Ishikawa (cell line): ENCODE measurements around the gene CUEDC1.

Source experiments
- CEBPB ChIP-seq: IDR thresholded peaks from 2 replicates; pipeline ENCODE4 v1.6.1; 2012
- CREB1 ChIP-seq: IDR thresholded peaks from 2 replicates; pipeline ENCODE4 v1.6.1; 2012; ENCODE audit warnings: low read depth
- EGR1 ChIP-seq: IDR thresholded peaks from 2 replicates; pipeline ENCODE4 v1.6.1; 2012
- EP300 ChIP-seq: IDR thresholded peaks from 2 replicates; pipeline ENCODE4 v1.6.1; 2012; ENCODE audit warnings: borderline replicate concordance
- FOXM1 ChIP-seq: IDR thresholded peaks from 2 replicates; pipeline ENCODE4 v1.6.1; 2012; ENCODE audit warnings: low read depth, borderline replicate concordance
- MAX ChIP-seq: IDR thresholded peaks from 2 replicates; pipeline ENCODE4 v1.6.1; 2012
- NFIC ChIP-seq: IDR thresholded peaks from 2 replicates; pipeline ENCODE4 v1.6.1; 2012
- RAD21 ChIP-seq: IDR thresholded peaks from 2 replicates; pipeline ENCODE4 v1.6.1; 2012; ENCODE audit warnings: low read depth
- REST ChIP-seq: IDR thresholded peaks from 2 replicates; pipeline ENCODE4 v1.6.1; 2012; ENCODE audit warnings: low read depth, mild to moderate bottlenecking
- TAF1 ChIP-seq: IDR thresholded peaks from 2 replicates; pipeline ENCODE4 v1.6.1; 2012; ENCODE audit warnings: low read depth, mild to moderate bottlenecking
- TCF12 ChIP-seq: IDR thresholded peaks from 2 replicates; pipeline ENCODE4 v1.6.1; 2012; ENCODE audit warnings: low read depth
- TEAD4 ChIP-seq: IDR thresholded peaks from 2 replicates; pipeline ENCODE4 v1.6.1; 2012
- USF1 ChIP-seq: IDR thresholded peaks from 2 replicates; pipeline ENCODE4 v1.6.1; 2012
- YY1 ChIP-seq: IDR thresholded peaks from 2 replicates; pipeline ENCODE4 v1.6.1; 2012; ENCODE audit warnings: low read depth
- ZBTB7A ChIP-seq: IDR thresholded peaks from 2 replicates; pipeline ENCODE4 v1.6.1; 2012; ENCODE audit warnings: low read depth

Gene CUEDC1

GRCh38 chr17:57905875-57906455, 49.2 kb downstream of the CUEDC1 start:
- TF ChIP-seq NFIC (no peak), USF1 (no peak)

- TF ChIP-seq ZBTB7A (peak; percentile 29; the same call in 1 of the 2 replicates), TCF12 (no peak), CREB1 (no peak)
Observed at GRCh38 chr17:57903961-57904360, 51.3 kb downstream of the CUEDC1 start.

- TF ChIP-seq ZBTB7A, result no peak
- TF ChIP-seq MAX, result peak; percentile 87
- TF ChIP-seq TCF12, result peak; percentile 99
- peak; percentile 14; the same call in 1 of the 2 replicates for TF ChIP-seq TAF1
- TF ChIP-seq NFIC, result peak; percentile 89
- TF ChIP-seq EGR1, result peak; percentile 85
- TF ChIP-seq CREB1, result no peak
- TF ChIP-seq EP300, result peak; percentile 98
- TF ChIP-seq REST, result no peak
- TF ChIP-seq YY1, result peak; percentile 87
- TF ChIP-seq FOXM1, result peak; percentile 93
- peak; percentile 40; the same call in 1 of the 2 replicates for TF ChIP-seq USF1
- peak; percentile 100 for TF ChIP-seq CEBPB
- peak; percentile 34; the same call in 1 of the 2 replicates for TF ChIP-seq RAD21
- TF ChIP-seq TEAD4, result peak; percentile 78
Observed at GRCh38 chr17:57902800-57903759, 52.1 kb downstream of the CUEDC1 start.

GRCh38 chr17:57902117-57902799, 53.0 kb downstream of the CUEDC1 start:
- no peak for TF ChIP-seq MAX
- TF ChIP-seq USF1, result no peak
- TF ChIP-seq FOXM1, result no peak
- no peak for TF ChIP-seq ZBTB7A
- no peak for TF ChIP-seq RAD21

GRCh38 chr17:57900991-57901743, 54.0 kb downstream of the CUEDC1 start:
- TF ChIP-seq NFIC, result peak; percentile 43; the same call in 1 of the 2 replicates
- TF ChIP-seq EP300, result peak; percentile 65; the same call in 1 of the 2 replicates
- TF ChIP-seq TCF12, result peak; percentile 85
- no peak for TF ChIP-seq CEBPB

- 0 out of 2 replicates have a peak, but pooled peaks have one; percentile 28 for TF ChIP-seq NFIC
- TF ChIP-seq ZBTB7A, result no peak
- TF ChIP-seq TCF12, result peak; percentile 60; the same call in 1 of the 2 replicates
- peak; percentile 61; the same call in 1 of the 2 replicates for TF ChIP-seq EP300
- no peak for TF ChIP-seq EGR1
Observed at GRCh38 chr17:57899822-57900221, 55.4 kb downstream of the CUEDC1 start.
